ENCODE measurements around the gene CTXN2.

The CTXN2 gene

DNA sequence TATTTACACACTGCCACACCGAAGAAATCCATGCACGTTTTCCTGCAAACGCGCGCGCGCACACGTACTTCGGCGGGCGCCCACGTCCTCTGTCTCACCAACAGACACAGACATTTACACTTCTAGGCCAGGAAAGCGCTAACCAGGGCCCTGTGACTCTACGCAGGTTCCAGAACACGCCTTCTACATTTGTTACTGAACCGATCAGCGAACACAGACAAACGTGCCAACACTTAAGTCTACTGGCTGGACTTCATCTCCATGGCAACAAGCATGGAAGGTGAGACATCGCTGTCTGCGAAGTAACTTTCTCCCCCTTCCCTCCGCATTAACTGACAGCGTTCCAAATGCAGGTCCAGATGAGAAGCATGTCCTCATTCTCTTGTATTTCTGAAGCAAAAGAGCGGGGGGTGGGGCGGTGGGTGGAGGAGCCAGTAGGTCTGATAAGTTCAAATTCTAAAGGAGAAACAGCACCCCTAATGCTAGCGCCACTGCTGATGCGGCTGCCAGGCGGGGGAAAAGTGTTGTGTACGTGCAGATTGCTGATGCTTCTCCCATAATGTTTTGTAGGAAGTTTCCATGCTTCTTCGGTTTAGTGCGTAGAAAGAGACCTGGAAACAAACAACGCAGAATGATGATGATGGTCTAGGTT lies at the start of gene CTXN2:
TSS of gene CTXN2 (plus strand) at position 92 of the 652 bp plus-strand sequence. CDS start 9,636 bp downstream, outside the sequence.
- peak; percentile 5 for DNase-seq (ENCODE audit: low spot score)

DNA sequence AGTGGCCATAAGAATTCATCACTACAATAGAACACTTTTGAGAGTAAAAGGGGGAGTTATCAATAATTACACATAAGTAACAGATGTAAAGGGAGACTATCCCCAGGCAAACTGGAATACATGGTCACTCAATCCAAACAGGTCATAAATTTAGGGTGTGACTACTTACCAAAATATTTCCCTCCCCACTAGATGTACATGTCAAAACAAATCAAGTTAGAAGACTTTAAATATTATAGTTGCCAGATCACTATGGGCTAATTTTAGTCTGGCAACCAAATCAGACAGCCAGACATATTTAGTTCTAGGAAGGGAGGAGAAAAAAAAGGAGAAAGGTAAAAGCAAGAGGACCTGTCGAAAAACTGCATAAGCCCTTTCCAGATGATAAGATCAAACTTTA lies 47.6 kb upstream of the CTXN2 start:
- no peak for DNase-seq (ENCODE audit: low spot score)

DNA sequence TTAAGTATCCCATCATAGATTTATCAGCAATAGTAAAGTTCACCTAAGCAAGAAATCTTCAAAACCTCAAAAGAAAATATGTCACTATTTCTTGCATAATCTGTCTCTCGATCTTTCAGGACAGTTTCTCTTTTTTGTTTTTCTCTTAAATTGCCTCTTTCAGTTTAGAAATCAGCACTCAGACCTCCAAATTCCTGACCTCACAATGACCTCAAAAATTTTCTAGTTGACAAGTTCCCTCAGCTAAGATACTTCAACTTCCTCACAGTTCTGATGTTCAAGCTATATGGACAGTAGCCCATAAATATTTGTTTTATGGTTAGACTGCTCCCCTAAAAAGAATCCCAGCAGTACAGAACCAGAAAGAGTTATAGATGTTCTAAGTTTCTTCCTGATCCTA lies 46.6 kb upstream of the CTXN2 start:
- DNase-seq (ENCODE audit: low spot score): no peak

DNA sequence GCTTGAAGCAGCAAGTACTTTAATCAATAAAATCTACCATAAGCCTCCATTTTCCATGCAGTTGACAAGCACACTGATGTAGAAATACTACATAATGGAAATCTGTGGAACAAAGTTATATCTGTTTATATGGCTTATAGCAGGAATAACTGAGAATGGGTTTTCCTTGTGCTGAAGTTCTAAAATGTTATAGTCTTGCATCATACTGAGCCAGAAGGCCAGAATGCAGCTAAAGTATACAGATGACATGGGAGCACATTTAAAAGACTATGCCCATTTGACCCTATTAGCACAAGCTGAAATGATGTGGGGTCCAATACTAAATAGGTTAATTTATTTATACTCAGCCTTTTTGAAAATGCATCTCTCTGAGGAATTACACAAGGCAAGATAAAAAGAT lies 45.5 kb upstream of the CTXN2 start:
- DNase-seq (ENCODE audit: low spot score): no peak

DNA sequence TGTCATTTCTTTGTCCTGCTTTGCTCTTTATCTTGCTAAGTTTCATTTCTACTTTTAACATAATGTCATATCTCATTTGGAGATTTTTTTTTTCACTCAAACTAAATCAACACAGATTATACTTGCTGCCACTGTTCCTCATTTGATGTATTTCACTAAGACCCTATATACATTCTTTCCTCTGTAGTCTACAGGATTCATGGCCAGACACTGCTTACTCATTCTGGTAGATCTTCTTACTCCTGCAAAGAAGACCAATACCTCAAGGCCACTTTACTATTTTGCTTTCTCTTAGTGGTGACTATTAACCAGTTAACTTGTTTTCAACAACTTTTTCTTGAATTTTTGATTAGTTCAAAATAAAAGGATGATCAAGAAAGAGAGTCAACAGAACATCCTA lies 44.1 kb upstream of the CTXN2 start:
- no peak for DNase-seq (ENCODE audit: low spot score)

DNA sequence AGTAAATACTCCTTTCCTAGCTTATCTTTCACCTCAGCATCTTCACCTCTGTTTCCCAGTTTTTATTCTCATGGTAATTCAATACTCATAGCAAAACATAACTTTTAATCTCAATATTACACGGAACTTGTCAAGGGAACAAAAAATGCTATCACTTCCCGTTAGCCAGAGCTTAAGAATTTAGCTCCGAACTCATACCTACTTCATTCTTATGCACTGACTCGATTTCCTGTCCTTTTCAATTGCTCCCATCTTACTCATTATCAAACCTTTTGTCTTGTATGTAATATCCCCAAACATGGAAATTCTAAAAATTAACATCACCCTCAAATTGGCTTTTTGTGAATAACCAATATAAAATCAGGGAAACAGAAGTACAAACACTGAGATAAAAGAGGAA lies 41.6 kb upstream of the CTXN2 start:
- no peak for DNase-seq (ENCODE audit: low spot score)

DNA sequence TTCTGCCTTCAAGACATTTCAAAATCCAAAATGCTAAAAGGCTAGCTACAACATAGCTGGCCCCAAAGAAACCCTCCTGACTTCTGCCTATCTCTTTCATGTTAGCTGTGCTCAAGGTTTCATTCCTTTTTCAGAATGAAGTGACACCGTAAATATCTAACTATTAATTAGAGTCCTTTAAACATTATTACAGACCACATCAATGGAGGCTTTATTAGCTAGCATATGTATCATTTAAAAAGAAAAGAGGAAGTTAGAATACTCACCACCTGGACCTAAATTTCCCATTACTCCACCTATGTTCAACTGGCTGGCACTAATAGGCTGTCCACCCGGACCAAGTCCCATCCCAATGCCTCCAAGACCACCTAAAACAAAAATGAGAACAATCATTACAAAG lies 37.9 kb upstream of the CTXN2 start:
- DNase-seq (ENCODE audit: low spot score): no peak

- DNase-seq (ENCODE audit: low spot score): no peak
Observed at GRCh38 chr15:48168616-48169015, 22.8 kb upstream of the CTXN2 start.

GRCh38 chr15:48170981-48171380 lies 20.5 kb upstream of the CTXN2 start:
- DNase-seq (ENCODE audit: low spot score): peak; percentile 62

DNA sequence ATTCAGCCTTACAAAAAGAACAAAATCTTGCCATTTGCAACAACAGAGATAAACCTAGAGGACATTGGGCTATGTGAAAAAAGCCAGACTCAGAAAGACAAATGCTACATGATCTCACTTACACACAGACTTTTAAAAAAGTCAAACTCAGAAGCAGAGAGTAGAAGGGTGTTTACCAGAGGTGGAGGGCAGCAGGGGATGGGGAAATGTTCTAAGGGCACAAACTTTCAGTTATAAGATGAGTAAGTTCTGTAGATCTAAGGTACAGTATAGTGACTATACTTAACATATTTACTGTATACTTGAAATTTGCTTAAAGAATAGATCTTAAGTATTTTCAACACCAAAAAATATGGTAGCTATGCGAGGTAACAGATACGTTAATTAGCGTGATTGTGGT lies 16.3 kb upstream of the CTXN2 start:
- DNase-seq (ENCODE audit: low spot score): no peak

DNA sequence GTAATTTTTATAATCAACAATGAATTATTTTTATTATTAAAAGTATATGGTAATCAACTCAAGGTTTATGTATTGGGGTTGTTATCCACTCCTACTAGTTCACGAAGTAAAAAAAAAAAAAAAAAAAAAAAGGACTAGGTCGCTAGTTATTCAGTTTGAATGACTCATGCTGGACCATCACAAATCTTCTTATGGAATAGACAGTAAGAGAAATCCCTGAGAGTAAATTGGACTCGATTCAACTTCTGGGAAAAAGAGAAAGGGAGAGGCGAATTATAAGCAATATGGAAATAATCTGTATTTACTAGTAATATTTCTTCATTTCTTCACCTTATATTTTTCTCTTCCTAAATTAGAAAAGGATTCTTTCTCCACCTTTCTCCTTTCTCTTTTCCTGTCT lies 15.4 kb upstream of the CTXN2 start:
- no peak for DNase-seq (ENCODE audit: low spot score)

DNA sequence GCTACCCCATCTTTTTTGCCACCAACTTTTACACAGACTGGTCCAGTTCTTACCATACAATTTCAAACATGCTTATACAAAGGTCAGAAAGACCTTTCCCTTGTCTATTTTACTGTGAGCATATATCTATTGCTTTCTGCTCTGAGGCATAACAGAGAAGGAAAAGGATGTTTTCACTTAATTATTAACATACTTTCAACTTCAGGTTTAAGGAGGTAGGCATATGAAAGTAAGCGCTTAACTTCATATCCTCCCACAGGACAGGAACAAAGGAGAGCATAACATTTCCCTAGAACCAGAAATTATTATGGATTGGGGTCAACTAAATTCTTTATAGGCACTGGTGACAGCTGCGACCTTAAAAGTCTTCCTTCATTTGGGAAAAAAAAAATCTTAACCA lies 14.5 kb upstream of the CTXN2 start:
- peak; percentile 3 for DNase-seq (ENCODE audit: low spot score)

GRCh38 chr15:48177383-48177765 lies 14.1 kb upstream of the CTXN2 start:
- peak; percentile 45 for DNase-seq (ENCODE audit: low spot score)

DNA sequence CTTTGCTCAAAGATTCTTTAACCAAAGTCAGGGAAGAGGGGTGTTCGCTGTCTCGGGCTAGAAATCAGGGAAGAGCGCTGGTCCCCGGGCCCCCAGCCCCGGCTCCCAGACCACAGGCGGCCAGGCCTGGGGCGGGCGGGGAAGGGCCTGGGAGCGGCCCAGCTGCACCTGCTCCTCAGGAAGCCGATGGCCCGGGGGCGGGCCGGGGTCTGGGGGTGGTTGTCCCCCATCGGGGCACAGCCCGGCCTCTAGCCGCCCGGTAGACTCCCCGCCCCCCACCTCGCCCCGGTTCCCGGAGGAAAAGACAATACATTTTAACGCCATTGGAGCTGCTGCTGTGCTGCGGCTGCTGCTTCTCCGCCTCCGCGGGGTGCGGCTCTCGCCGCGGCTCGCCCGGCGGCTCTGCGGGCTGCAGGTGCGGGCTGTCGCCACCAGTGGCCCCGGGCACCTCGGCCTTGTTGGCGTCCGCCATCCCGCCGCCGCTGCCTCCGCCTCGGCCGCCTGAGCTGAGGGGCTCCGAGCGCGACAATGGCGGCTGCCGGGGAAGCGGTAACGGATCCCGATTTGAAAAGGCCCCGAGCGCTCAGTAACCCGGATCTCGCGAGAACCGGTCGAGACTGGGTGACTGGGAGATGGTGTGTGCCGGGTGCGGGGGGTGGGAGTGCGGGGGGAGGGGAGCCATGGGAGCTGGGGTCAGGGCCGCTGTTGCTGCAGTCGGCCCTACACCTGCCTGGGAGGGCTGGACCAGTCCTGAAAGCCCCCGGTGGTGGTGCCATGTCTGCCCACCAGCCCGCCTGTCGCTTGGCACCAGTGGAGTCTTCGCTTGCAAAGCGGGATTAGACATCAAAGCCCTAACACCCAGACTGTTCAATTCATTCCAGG lies 13.5 kb upstream of the CTXN2 start, which contains the start of gene MYEF2:
TSS of gene MYEF2 (minus strand) at position 530 of the 882 bp plus-strand sequence. CDS start at position 472, 58 bp downstream.
- peak; percentile 33 for DNase-seq (ENCODE audit: low spot score)

DNA sequence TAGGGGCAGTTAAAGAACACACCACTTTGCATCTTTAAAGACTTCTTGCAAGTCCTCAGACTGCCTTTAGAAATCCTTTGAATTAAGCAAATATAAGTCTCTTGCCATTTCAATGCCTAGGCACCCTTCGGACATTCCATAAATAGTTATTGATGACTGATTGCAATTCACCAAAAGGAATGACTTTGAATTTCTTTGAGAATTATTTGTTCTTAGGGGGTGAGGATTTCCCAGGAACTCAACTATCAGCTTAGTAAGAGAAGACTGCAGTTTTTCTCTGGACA lies 12.9 kb upstream of the CTXN2 start:
- DNase-seq (ENCODE audit: low spot score): no peak

- DNase-seq (ENCODE audit: low spot score): no peak
Observed at GRCh38 chr15:48182749-48183148, 8.7 kb upstream of the CTXN2 start.

DNA sequence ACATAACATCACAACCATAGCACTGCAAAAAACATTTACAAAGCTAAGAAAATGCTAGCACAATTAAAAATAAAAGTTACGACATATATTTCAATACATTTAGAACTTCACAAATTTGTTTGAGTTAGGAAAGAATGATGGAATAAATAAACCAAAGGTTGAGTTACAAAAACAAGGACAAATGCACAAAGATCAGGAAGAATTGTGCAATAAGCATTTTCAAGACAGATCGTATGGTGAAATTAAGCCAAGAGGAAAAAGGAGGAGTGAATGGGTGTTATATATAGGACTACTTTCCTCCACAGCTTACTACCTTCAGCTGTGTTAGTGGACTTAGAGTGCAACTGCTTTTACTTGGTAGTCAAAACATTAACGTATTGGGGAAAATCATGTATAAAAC lies 5.9 kb upstream of the CTXN2 start:
- DNase-seq (ENCODE audit: low spot score): no peak

- no peak for DNase-seq (ENCODE audit: low spot score)
Observed at GRCh38 chr15:48186271-48186670, 5.2 kb upstream of the CTXN2 start.

- DNase-seq (ENCODE audit: low spot score): peak; percentile 67
Observed at GRCh38 chr15:48190932-48191573, 412 bp upstream of the CTXN2 start.

- DNase-seq (ENCODE audit: low spot score): no peak
Observed at GRCh38 chr15:48202068-48202467, 10.6 kb downstream of the CTXN2 start.

DNA sequence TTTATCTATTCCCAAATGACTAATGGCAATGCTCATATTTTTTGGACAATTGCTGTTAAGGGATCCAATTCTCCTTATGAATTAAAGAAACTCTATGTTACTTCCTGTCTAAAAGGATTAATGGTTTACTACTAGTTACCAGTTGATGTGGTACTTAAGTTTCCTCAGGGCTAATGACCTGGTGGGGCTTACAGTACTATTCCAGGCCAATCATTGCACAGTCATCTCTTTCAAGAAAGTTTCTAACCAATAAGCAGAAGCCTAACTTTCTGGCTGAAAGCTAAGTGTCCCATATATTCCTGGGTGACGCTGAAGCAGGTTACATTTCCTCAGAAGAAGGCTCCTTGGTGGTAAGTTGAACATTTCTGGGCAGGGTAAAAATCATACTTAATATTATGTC lies 14.5 kb downstream of the CTXN2 start, which contains the start of gene SLC12A1:
TSS of gene SLC12A1 (plus strand) at position 322 of the 400 bp plus-strand sequence. CDS start 1,418 bp downstream, outside the sequence.
- no peak for DNase-seq (ENCODE audit: low spot score)

- no peak for DNase-seq (ENCODE audit: low spot score)
Observed at GRCh38 chr15:48221261-48221660, 29.8 kb downstream of the CTXN2 start.

- DNase-seq (ENCODE audit: low spot score): no peak
Observed at GRCh38 chr15:48221885-48222284, 30.4 kb downstream of the CTXN2 start.
